GM21529 (cell line): ENCODE data around the gene SLC13A4.
"Not testable (repeated sequence)": the region's sequence is repeated elsewhere in the genome, so short reads cannot be mapped to it uniquely, and the experiment has no call there.

ENCODE experiments used
- ATAC-seq: cut with Tn5 transposase; IDR thresholded peaks from one replicate; pipeline ENCODE4 v1.9.1; 2021; ENCODE audit not compliant: unreplicated experiment

The SLC13A4 gene

GRCh38 chr7:135728136-135728669, at the start of gene SLC13A4:
Gene SLC13A4, minus strand, starts transcription at chr7:135728186. Its CDS starts 690 bp downstream, at chr7:135727496.
- ATAC-seq = no peak

- ATAC-seq = not testable (repeated sequence)
Observed at GRCh38 chr7:135775915-135776314, 47.9 kb upstream of the SLC13A4 start.

GRCh38 chr7:135775230-135775629, 47.2 kb upstream of the SLC13A4 start:
- ATAC-seq = no peak

- ATAC-seq = no peak
Observed at GRCh38 chr7:135774284-135774683, 46.3 kb upstream of the SLC13A4 start.

- no peak for ATAC-seq
Observed at GRCh38 chr7:135773464-135773863, 45.5 kb upstream of the SLC13A4 start.

- ATAC-seq = no peak
Observed at GRCh38 chr7:135772639-135773222, 44.7 kb upstream of the SLC13A4 start.

GRCh38 chr7:135771961-135772638, 44.1 kb upstream of the SLC13A4 start:
- no peak for ATAC-seq

- no peak for ATAC-seq
Observed at GRCh38 chr7:135771051-135771450, 43.1 kb upstream of the SLC13A4 start.

GRCh38 chr7:135770139-135770710, 42.2 kb upstream of the SLC13A4 start:
- no peak for ATAC-seq

GRCh38 chr7:135769005-135769802, 41.2 kb upstream of the SLC13A4 start:
- no peak for ATAC-seq

- ATAC-seq = no peak
Observed at GRCh38 chr7:135768467-135768866, 40.5 kb upstream of the SLC13A4 start.

- no peak for ATAC-seq
Observed at GRCh38 chr7:135768064-135768463, 40.1 kb upstream of the SLC13A4 start.

GRCh38 chr7:135763261-135763660, 35.3 kb upstream of the SLC13A4 start:
- no peak for ATAC-seq

GRCh38 chr7:135761751-135762488, 33.9 kb upstream of the SLC13A4 start:
- ATAC-seq = no peak

GRCh38 chr7:135759532-135759931, 31.5 kb upstream of the SLC13A4 start:
- ATAC-seq = no peak

- no peak for ATAC-seq
Observed at GRCh38 chr7:135758531-135758932, 30.5 kb upstream of the SLC13A4 start.

GRCh38 chr7:135757719-135758411, 29.9 kb upstream of the SLC13A4 start:
- ATAC-seq = no peak

GRCh38 chr7:135756191-135756590, 28.2 kb upstream of the SLC13A4 start:
- no peak for ATAC-seq

- ATAC-seq = no peak
Observed at GRCh38 chr7:135755351-135755753, 27.4 kb upstream of the SLC13A4 start.
